GM18508 (cell line): ENCODE data around the gene PPP2R2C.

ENCODE experiments used
- ATAC-seq: cut with Tn5 transposase; IDR thresholded peaks from one replicate; pipeline ENCODE4 v1.9.1; 2021; ENCODE audit warnings: moderate number of reproducible peaks; ENCODE audit not compliant: insufficient read depth, unreplicated experiment

Gene PPP2R2C

GRCh38 chr4:6279582-6280289 lies 192.7 kb downstream of the PPP2R2C start:
- no peak for ATAC-seq

GRCh38 chr4:6278801-6279197 lies 193.6 kb downstream of the PPP2R2C start:
- peak; percentile 95 for ATAC-seq

GRCh38 chr4:6277935-6278800 lies 194.2 kb downstream of the PPP2R2C start:
- no peak for ATAC-seq

GRCh38 chr4:6277139-6277802 lies 195.1 kb downstream of the PPP2R2C start:
- ATAC-seq = no peak

GRCh38 chr4:6275898-6276806 lies 196.3 kb downstream of the PPP2R2C start:
- no peak for ATAC-seq

- no peak for ATAC-seq
These were observed 197.1 kb downstream of the PPP2R2C start for GRCh38 chr4:6275351-6275750.

- ATAC-seq = no peak
These were observed 198.8 kb downstream of the PPP2R2C start for GRCh38 chr4:6273661-6273990.

GRCh38 chr4:6272863-6273660 lies 199.4 kb downstream of the PPP2R2C start:
- no peak for ATAC-seq

GRCh38 chr4:6271701-6272465 lies 200.5 kb downstream of the PPP2R2C start:
- no peak for ATAC-seq

- no peak for ATAC-seq
These were observed 201.2 kb downstream of the PPP2R2C start for GRCh38 chr4:6271206-6271605.

GRCh38 chr4:6270636-6271121 lies 201.7 kb downstream of the PPP2R2C start:
- ATAC-seq = no peak
